ENCODE measurements around the gene ARMC9.

Gene ARMC9

DNA sequence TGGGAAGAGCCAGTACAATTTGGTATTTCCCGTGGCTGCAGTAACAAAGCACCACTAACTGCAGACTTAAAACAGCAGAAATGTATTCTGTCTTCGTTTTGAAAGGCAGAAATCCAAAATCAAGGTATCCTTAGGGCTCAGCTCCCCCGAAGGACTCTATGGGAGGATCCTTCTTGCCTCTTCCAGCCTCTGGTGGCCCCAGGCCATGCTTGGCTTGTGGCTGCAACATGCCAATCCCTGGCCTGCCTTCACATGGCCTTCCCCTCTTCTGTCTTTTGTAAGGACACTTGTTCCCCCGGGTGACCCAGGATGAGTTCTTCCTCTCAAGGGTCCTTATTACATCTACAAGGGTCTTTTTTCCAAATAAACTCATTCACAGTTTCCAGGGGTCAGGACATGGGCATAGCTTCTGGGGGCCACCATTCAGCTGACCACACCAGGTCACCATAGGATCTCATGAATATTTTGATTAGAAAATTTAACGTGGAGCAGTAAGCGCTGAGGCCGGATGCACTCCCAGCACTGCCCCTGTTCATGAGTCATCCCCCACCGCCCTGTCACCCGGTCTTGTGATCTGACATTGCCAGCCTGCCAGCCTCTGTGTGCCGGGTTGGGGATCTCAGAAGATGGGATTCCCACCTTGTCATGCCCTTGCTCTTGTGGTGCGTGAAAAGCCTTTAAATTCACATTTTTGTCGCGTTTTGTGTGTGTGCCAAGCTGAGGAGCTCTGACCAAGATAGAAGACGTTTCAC is 135.9 kb downstream of the ARMC9 start:
- Histone ChIP-seq H3K4me1 (ENCODE audit: low read depth, poor library complexity, severe bottlenecking) (no peaks in the 10 kb centered on the region), H4K20me1 (ENCODE audit: insufficient read depth) (no peaks in the 10 kb centered on the region), H3K79me2 (ENCODE audit: insufficient read depth, low read depth) (no peaks in the 10 kb centered on the region), H3K4me3 (IDR thresholded peaks at IDR 0.05; ENCODE audit: insufficient read depth, low read depth, low read length) (no peak overlapping the region), H3K9ac (no peak overlapping the region), H3K27me3 (ENCODE audit: insufficient read depth, low read depth) (no peaks in the 10 kb centered on the region), H3K27ac (no peak overlapping the region), H2AFZ (ENCODE audit: low read depth) (no peak overlapping the region), H3K36me3 (ENCODE audit: insufficient read depth) (no peaks in the 10 kb centered on the region), H3K4me2 (no peak overlapping the region)
- TF ChIP-seq, protein P1, sequence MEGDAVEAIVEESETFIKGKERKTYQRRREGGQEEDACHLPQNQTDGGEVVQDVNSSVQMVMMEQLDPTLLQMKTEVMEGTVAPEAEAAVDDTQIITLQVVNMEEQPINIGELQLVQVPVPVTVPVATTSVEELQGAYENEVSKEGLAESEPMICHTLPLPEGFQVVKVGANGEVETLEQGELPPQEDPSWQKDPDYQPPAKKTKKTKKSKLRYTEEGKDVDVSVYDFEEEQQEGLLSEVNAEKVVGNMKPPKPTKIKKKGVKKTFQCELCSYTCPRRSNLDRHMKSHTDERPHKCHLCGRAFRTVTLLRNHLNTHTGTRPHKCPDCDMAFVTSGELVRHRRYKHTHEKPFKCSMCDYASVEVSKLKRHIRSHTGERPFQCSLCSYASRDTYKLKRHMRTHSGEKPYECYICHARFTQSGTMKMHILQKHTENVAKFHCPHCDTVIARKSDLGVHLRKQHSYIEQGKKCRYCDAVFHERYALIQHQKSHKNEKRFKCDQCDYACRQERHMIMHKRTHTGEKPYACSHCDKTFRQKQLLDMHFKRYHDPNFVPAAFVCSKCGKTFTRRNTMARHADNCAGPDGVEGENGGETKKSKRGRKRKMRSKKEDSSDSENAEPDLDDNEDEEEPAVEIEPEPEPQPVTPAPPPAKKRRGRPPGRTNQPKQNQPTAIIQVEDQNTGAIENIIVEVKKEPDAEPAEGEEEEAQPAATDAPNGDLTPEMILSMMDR (conservative IDR thresholded peaks at IDR 0.05; ENCODE audit: low read depth, low read length) = no peak

- H3K27ac ChIP-seq = no peak overlapping the region
- no peaks in the 10 kb centered on the region for H4K20me1 ChIP-seq (ENCODE audit: insufficient read depth)
- no peaks in the 10 kb centered on the region for H3K36me3 ChIP-seq (ENCODE audit: insufficient read depth)
- no peak overlapping the region for H2AFZ ChIP-seq (ENCODE audit: low read depth)
- no peak overlapping the region for H3K9ac ChIP-seq
- H3K4me3 ChIP-seq (IDR thresholded peaks at IDR 0.05; ENCODE audit: insufficient read depth, low read depth, low read length) = no peak overlapping the region
- TF ChIP-seq, protein P1 (conservative IDR thresholded peaks at IDR 0.05; ENCODE audit: low read depth, low read length) = no peak
- no peaks in the 10 kb centered on the region for H3K4me1 ChIP-seq (ENCODE audit: low read depth, poor library complexity, severe bottlenecking)
- H3K27me3 ChIP-seq (ENCODE audit: insufficient read depth, low read depth) = no peaks in the 10 kb centered on the region
- H3K79me2 ChIP-seq (ENCODE audit: insufficient read depth, low read depth) = no peaks in the 10 kb centered on the region
- H3K4me2 ChIP-seq = no peak overlapping the region
Observed at GRCh38 chr2:231334981-231335380, 136.6 kb downstream of the ARMC9 start.

GRCh38 chr2:231335591-231335990 is 137.2 kb downstream of the ARMC9 start:
- no peak overlapping the region for H3K27ac ChIP-seq
- no peak overlapping the region for H3K4me2 ChIP-seq
- no peaks in the 10 kb centered on the region for H3K36me3 ChIP-seq (ENCODE audit: insufficient read depth)
- H4K20me1 ChIP-seq (ENCODE audit: insufficient read depth) = no peaks in the 10 kb centered on the region
- H3K4me3 ChIP-seq (IDR thresholded peaks at IDR 0.05; ENCODE audit: insufficient read depth, low read depth, low read length) = no peak overlapping the region
- H3K4me1 ChIP-seq (ENCODE audit: low read depth, poor library complexity, severe bottlenecking) = no peaks in the 10 kb centered on the region
- H2AFZ ChIP-seq (ENCODE audit: low read depth) = no peak overlapping the region
- H3K79me2 ChIP-seq (ENCODE audit: insufficient read depth, low read depth) = no peaks in the 10 kb centered on the region
- no peaks in the 10 kb centered on the region for H3K27me3 ChIP-seq (ENCODE audit: insufficient read depth, low read depth)
- no peak overlapping the region for H3K9ac ChIP-seq
- TF ChIP-seq, protein P1 (conservative IDR thresholded peaks at IDR 0.05; ENCODE audit: low read depth, low read length) = no peak

- no peaks in the 10 kb centered on the region for H3K36me3 ChIP-seq (ENCODE audit: insufficient read depth)
- H3K4me2 ChIP-seq = no peak overlapping the region
- no peaks in the 10 kb centered on the region for H4K20me1 ChIP-seq (ENCODE audit: insufficient read depth)
- H3K79me2 ChIP-seq (ENCODE audit: insufficient read depth, low read depth) = no peaks in the 10 kb centered on the region
- H3K4me1 ChIP-seq (ENCODE audit: low read depth, poor library complexity, severe bottlenecking) = no peaks in the 10 kb centered on the region
- H3K27me3 ChIP-seq (ENCODE audit: insufficient read depth, low read depth) = no peaks in the 10 kb centered on the region
- no peak overlapping the region for H3K27ac ChIP-seq
- H3K9ac ChIP-seq = no peak overlapping the region
- H3K4me3 ChIP-seq (IDR thresholded peaks at IDR 0.05; ENCODE audit: insufficient read depth, low read depth, low read length) = no peak overlapping the region
- H2AFZ ChIP-seq (ENCODE audit: low read depth) = no peak overlapping the region
- TF ChIP-seq, protein P1 (conservative IDR thresholded peaks at IDR 0.05; ENCODE audit: low read depth, low read length) = no peak
Observed at GRCh38 chr2:231336236-231336635, 137.8 kb downstream of the ARMC9 start.
